Middle frontal gyrus (tissue), 1 donor: Measurements from ENCODE around the gene GJA1.
"Not testable (repeated sequence)": the region's sequence is repeated elsewhere in the genome, so short reads cannot be mapped to it uniquely, and the experiment has no call there.

Experiments
- DNase-seq: peaks from one replicate; pipeline ENCODE4 v3.0.0-alpha.2; 2015; ENCODE audit warnings: low spot score; ENCODE audit errors: extremely low spot score

The GJA1 gene

GRCh38 chr6:121436960-121437850 is 1.8 kb downstream of the GJA1 start:
- no peak for DNase-seq

DNA sequence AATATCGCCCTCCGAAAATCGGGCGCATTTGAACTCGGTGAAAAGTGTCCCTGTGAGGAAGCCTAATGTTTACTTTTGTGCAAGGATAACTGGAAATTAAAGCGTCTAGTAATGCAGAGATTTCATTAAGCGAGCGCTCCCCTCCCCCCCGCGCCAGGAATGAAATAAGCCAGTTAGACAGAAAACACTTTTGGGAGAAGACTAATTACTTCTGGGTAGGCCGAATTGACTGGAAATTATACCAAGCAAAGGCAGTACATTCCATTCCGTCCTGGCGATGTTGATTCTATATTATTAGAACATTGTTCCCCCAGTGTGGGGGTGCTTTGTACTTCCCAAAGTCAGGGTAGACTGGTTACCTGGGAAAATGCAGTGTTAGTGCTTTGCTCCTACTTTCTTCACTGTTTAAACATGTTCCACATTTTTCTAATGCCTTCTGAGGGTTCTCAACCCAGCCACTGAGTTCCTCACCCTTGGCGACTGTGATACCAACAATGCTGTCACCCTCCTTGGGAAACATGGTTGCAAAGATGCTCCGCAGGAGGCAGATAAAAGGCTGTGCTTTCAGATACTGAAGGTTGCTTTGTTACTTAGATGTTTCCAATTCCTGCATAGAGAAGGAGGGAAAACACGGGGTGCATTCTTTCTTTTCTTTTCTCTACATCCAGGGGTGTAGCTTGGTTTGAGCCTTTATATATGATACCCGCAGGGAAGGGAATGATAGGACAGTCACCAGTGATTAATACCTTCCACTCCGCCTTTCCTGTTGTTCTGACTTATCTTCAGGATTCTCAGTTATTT is 2.6 kb downstream of the GJA1 start:
- no peak for DNase-seq

- no peak for DNase-seq
Measured at GRCh38 chr6:121438869-121439268, 3.4 kb downstream of the GJA1 start.

DNA sequence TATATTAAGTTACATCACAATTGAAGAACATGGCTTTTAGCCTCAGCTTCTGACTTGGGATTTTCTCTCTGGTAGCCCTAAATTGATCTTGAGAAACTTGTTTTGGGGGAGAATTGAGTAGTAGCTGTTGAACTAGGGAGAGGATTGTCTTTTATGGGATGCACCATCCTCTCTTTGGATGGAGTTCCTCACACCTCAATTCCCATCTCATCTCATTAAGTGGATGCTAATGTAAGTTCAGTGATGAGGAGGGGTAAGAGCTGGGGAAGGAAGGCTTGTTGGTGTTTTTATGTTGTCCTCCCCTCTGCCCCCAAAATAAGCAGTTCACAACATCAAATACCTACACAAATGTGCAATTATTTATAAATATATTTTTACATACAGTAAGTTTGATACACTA is 4.0 kb downstream of the GJA1 start:
- no peak for DNase-seq

- no peak for DNase-seq
Measured at GRCh38 chr6:121439926-121440325, 4.5 kb downstream of the GJA1 start.

DNA sequence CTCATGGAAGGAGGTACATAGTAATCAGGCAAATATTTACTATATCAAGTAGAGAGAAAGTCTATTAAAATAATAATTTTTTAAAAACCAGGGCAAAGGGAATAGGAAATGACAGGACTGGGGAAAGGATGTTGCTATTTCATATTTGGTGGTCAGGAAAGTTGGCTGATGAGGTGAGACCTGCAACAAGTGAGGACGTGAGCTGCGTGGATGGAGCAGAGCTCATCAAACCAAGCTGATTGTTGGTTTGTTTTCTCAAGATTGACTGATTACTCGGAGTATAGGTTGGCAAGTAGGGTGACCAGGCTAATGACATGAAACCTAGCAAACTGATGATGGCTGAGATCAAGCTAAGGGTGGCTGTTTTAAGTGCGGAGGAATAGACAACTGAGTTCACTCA is 6.0 kb downstream of the GJA1 start:
- no peak for DNase-seq

DNA sequence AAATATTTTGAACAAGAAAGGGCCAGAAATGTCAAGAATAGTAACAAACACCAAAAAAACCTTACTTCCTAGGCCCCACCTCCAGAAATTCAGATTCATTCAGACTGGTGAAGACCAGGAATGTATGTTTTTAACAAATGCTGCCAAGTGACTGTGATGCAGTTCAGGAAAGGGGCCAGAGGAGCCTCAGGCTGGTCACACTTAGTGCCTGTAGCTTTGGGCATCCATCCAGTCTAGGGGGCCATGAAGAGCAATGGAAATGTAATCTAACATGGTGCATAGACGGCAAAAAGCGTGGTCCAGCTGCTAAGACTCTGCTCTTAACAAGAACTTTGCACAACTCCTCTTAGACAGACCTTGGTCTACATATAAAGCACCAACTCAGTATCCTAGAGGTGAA is 7.1 kb downstream of the GJA1 start:
- DNase-seq = no peak

GRCh38 chr6:121443971-121444541 is 8.6 kb downstream of the GJA1 start:
- no peak for DNase-seq

DNA sequence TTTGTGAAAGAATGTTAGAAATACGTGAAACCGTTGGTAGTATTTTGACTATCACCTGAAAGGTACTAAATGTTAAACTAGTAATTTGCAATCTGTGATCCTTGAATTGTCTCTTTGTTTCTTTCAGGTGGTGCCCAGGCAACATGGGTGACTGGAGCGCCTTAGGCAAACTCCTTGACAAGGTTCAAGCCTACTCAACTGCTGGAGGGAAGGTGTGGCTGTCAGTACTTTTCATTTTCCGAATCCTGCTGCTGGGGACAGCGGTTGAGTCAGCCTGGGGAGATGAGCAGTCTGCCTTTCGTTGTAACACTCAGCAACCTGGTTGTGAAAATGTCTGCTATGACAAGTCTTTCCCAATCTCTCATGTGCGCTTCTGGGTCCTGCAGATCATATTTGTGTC is 11.3 kb downstream of the GJA1 start:
- DNase-seq = not testable (repeated sequence)

DNA sequence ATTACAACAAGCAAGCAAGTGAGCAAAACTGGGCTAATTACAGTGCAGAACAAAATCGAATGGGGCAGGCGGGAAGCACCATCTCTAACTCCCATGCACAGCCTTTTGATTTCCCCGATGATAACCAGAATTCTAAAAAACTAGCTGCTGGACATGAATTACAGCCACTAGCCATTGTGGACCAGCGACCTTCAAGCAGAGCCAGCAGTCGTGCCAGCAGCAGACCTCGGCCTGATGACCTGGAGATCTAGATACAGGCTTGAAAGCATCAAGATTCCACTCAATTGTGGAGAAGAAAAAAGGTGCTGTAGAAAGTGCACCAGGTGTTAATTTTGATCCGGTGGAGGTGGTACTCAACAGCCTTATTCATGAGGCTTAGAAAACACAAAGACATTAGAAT is 12.3 kb downstream of the GJA1 start:
- not testable (repeated sequence) for DNase-seq

- not testable (repeated sequence) for DNase-seq
Measured at GRCh38 chr6:121448528-121448927, 13.1 kb downstream of the GJA1 start.

DNA sequence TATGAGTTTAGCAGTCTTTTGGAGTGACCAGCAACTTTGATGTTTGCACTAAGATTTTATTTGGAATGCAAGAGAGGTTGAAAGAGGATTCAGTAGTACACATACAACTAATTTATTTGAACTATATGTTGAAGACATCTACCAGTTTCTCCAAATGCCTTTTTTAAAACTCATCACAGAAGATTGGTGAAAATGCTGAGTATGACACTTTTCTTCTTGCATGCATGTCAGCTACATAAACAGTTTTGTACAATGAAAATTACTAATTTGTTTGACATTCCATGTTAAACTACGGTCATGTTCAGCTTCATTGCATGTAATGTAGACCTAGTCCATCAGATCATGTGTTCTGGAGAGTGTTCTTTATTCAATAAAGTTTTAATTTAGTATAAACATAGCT is 13.9 kb downstream of the GJA1 start:
- DNase-seq = no peak

DNA sequence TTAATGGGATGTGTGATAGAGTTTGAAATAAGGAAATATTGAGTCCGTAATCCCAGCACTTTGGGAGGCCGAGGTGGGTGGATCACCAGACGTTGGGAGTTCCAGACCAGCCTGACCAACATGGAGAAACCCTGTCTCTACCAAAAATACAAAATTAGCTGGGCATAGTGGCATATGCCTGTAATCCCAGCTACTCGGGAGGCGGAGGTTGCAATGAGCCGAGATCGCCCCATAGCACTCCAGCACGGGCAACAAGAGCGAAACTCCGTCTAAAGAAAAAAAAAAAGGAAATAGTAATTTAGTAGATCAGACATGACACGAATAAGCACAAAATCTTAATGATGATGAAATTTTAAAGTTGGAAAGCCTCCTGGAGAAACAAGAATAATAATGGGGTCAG is 14.8 kb downstream of the GJA1 start:
- no peak for DNase-seq

- no peak for DNase-seq
Measured at GRCh38 chr6:121451250-121451649, 15.8 kb downstream of the GJA1 start.

DNA sequence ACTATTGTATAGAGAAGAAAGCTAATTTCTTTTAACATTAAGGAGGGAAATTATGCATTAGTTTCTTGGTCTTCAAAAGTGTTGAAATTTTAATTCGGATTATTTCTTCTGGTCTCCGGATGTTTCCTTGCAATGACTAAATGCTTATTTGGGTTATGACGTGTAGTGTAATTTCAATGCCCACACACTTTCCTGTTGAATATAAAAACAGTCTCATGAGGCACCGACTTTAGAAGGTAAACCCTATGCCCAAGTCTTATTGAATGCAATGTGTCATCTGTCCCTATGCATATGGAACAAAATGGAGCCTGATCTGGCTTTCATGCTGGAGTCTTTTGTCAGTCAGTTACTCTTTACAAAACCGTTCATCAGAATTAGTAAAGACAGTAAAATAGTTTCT is 17.7 kb downstream of the GJA1 start:
- no peak for DNase-seq

DNA sequence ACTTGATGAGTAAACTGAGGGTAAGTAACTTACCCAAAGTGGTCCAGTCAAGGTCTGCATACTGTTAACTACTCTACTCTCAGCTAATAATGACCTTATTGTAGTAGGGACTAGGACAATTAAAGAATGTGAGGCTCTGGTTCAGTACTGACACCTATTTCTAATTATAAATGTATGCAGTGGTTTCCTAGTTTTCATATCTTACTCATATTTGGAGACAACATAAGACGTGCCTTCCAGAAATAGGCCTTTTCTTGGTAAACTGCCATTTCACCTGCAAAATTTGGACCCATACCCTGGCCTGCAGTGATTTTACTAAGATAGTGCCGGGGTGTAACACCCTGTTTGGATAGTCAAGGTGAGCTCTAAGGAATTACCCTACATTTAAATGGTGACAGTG is 24.7 kb downstream of the GJA1 start:
- DNase-seq = no peak

- no peak for DNase-seq
Measured at GRCh38 chr6:121463087-121463486, 27.6 kb downstream of the GJA1 start.

DNA sequence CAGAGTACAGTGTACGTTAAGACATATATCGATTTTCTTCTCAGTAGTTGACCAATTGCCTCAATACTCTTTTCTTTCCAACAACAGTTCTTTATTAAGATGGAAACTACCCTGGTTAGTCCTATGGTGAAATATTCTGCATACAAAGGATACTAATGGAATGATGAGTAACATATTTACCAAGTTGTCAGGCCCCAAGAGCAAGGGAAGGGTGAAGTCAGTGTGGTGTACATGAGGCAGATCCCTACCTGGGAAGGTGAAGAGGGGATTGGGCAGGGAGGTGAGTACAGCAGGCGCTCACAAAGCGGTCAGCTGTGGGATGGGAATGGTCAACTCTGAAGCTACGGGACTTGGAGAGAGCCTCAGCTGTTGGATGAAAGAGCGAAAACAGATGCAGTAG is 29.7 kb downstream of the GJA1 start:
- DNase-seq = no peak

DNA sequence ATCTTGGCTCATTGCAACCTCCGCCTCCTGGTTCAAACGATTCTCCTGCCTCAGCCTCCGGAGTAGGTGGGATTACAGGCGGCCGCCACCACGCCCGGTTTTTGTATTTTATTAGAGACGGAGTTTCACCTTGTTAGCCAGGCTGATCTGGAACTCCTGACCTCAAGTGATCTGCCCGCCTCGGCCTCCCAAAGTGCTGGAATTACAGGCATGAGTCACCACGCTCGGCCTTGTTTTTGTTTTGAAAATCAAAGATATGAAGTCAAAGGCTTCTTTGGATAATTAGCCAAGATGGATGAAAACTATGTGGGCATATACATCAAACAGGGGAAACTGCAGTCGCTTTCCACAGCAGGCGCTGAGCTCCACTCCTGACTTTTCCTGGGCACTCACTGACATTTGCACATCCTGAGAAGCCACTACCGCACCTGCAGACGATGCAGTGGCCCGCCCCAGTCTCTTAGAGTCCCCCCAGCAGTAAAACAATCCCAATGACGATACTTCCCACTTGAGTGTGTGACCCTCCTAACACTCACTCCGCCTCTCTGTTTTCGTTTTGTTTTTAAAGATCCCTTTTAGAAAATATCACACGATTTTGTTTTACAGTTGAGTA is 44.1 kb downstream of the GJA1 start:
- DNase-seq = no peak

DNA sequence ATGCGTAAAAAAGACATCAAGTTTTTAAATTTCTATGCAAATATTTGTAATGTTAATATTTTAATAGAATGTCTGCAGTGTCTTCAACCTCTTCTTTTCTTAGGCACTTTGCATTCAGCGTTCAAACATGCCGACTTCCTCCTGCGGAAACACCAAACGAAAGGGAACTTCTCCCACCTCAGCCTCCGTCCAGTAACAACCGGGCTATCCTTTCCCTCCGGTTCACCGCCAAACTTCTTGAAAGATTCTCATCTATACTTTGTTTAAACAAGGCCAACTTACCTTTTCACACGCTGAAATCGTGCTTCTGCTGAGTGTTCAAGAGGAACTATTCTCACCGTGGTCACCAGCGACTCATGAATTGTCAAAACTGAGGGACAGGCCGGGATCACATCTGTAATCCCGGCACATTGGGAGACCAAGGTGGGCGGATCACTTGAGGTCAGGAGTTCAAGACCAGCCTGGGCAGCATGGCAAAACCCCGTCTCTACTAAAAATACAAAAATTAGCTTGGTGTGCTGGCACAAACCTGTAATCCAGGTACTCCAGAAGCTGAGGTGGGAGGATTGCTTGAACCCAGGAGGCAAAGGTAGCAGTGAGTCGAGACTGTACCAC is 44.8 kb downstream of the GJA1 start:
- DNase-seq = no peak

DNA sequence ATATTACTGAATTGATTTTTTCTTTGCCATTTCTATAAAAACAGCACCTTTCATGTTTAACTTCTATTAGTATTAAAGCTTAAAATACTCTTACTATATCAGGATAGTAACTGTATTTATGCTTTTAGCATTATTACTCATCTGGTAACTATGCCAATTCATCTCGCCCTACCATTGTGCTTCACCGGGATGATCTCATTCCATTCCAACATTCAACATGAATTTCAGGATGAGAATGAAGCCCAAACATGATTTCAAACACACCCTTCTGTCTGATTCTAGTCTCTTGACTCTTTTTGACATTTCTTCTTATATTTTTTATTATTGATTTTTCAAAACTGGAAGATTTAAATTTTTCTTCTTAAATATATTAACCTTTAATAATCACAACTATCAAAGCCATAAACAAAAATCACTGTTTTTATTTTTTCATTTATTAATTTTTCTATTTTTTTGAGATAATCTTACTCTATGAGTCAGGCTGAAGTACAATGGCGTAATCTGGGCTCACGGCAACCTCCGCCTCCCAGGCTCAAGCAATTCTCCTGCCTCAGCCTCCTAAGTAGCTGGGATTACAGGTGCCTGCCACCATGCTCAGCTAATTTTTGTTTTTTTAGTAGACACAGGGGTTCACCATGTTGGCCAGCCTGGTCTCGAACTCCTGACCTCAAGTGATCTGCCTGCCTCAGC is 46.7 kb downstream of the GJA1 start:
- DNase-seq = no peak
